Measurements from ENCODE around the gene DLX6. TPM values are rescaled to one million over a fixed set of nuclear protein-coding genes. Genes with fewer than 3 reads are reported as not detected.

The DLX6 gene
- total RNA-seq: not detected

DNA sequence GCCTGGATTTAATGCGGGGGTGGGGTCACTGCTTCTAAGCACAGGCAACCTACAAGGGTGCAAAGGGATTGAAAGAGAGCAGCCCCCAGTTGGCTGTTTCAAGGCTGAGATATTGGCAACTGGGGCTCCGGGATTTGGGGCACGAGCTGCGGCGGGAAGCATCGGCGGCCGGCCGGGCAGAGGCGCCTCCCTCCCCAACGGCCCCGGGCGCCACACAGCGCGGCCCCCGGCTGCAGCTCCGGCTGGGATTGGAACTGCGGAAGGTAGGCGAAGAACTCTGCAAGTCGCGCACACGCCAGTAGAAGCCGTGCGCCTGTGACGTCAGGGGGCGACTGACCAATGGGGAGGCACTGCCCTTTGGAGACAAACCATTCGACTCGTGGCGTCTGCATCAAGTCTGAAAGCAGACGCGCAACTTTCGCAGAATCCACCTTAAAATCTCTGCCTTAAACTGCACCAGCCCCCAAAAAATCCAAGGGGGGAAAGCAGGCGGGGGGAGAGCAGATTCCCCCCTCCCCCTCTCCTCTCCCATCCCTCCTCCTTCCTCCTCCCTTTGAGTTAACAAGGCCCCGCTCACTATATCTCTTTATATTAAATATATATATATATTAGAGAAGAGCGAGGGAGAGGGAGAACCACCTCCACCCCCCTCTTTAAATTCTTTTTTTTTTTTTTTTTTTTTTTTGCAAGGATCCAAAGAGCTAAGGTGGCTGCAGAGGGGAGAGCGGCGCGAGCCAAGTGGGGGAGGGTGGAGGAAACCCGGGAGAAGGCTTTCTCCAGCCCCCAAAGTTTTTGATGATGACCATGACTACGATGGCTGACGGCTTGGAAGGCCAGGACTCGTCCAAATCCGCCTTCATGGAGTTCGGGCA lies at the start of gene DLX6:
TSS of gene DLX6 (plus strand) at position 371 of the 872 bp plus-strand sequence. CDS start at position 796, 425 bp downstream.
- H3K4me1 Mint-ChIP-seq (ENCODE audit: low read depth): peaks cover 20% of the 10 kb centered on the region
- DNase-seq: peak; percentile 65
- H3K27ac Mint-ChIP-seq: no peak within 1 kb of the TSS
- H3K36me3 Mint-ChIP-seq: peaks cover 3% of the 10 kb centered on the region
- CTCF ChIA-PET: interaction anchor here (1.1 to 2.9 kb wide), 2 partner anchors 17 to 22 kb away, joined by 4 to 11 read pairs; no protein-coding TSS in a partner anchor
- intact Hi-C loops (cut with micrococcal nuclease): loop anchor here (1.0 to 2.0 kb wide), 2 partner anchors 11 to 21 kb away; no protein-coding TSS in a partner anchor
- H3K27me3 Mint-ChIP-seq: peaks cover 84% of the 10 kb centered on the region
- POLR2A ChIA-PET: no interaction called here
- no peaks in the 10 kb centered on the region for H3K9me3 Mint-ChIP-seq
- H3K4me3 Mint-ChIP-seq: peak within 1 kb of the TSS; percentile 68

DNA sequence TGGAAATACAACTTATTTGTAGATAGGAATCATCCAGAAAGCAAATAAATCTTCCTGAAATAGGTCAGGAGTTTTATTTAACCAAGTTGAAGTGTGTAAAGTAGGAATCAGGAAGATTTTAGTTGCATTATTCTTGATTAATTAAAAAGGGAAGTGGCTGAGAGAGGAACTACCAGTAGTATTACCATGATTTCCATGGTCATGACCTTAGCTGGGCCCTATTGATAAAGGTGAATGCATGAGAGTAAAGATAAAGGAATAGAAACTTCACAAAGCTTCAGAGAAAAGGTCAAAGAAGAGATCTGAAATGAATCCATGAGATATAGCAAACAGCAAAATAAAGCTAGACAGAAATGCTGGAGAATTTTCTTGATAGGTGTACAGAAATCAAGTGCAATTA lies 46.2 kb upstream of the DLX6 start:
- ChIA-PET CTCF (no interaction called here), POLR2A (no interaction called here)
- peaks cover 14% of the 10 kb centered on the region for H3K27me3 Mint-ChIP-seq
- no peaks in the 10 kb centered on the region for H3K9me3 Mint-ChIP-seq
- intact Hi-C loops (cut with micrococcal nuclease): no loop called here
- H3K36me3 Mint-ChIP-seq: no peaks in the 10 kb centered on the region
- no peaks in the 10 kb centered on the region for H3K4me1 Mint-ChIP-seq (ENCODE audit: low read depth)
- H3K4me3 Mint-ChIP-seq: no peak overlapping the region
- H3K27ac Mint-ChIP-seq: no peak overlapping the region
- no peak for DNase-seq

GRCh38 chr7:96962221-96962885 lies 43.0 kb upstream of the DLX6 start:
- peaks cover 23% of the 10 kb centered on the region for H3K27me3 Mint-ChIP-seq
- H3K36me3 Mint-ChIP-seq: no peaks in the 10 kb centered on the region
- intact Hi-C loops (cut with micrococcal nuclease): no loop called here
- ChIA-PET CTCF (interaction anchor here (1.5 kb wide), 1 partner anchor 65 kb away, joined by 4 read pairs; no protein-coding TSS in a partner anchor), POLR2A (no interaction called here)
- DNase-seq: no peak
- no peaks in the 10 kb centered on the region for H3K9me3 Mint-ChIP-seq
- no peak overlapping the region for H3K27ac Mint-ChIP-seq
- no peak overlapping the region for H3K4me3 Mint-ChIP-seq
- H3K4me1 Mint-ChIP-seq (ENCODE audit: low read depth): no peaks in the 10 kb centered on the region

- ChIA-PET CTCF (no interaction called here), POLR2A (no interaction called here)
- intact Hi-C loops (cut with micrococcal nuclease): no loop called here
- H3K4me1 Mint-ChIP-seq (ENCODE audit: low read depth): no peaks in the 10 kb centered on the region
- no peak overlapping the region for H3K4me3 Mint-ChIP-seq
- no peaks in the 10 kb centered on the region for H3K9me3 Mint-ChIP-seq
- no peak for DNase-seq
- H3K27me3 Mint-ChIP-seq: peaks cover 31% of the 10 kb centered on the region
- no peaks in the 10 kb centered on the region for H3K36me3 Mint-ChIP-seq
- H3K27ac Mint-ChIP-seq: no peak overlapping the region
Measured at GRCh38 chr7:96968981-96969380, 36.4 kb upstream of the DLX6 start.

- no peak overlapping the region for H3K4me3 Mint-ChIP-seq
- H3K9me3 Mint-ChIP-seq: no peaks in the 10 kb centered on the region
- H3K4me1 Mint-ChIP-seq (ENCODE audit: low read depth): no peaks in the 10 kb centered on the region
- peaks cover 25% of the 10 kb centered on the region for H3K27me3 Mint-ChIP-seq
- intact Hi-C loops (cut with micrococcal nuclease): no loop called here
- H3K27ac Mint-ChIP-seq: no peak overlapping the region
- POLR2A ChIA-PET: no interaction called here
- DNase-seq: no peak
- H3K36me3 Mint-ChIP-seq: no peaks in the 10 kb centered on the region
- CTCF ChIA-PET: no interaction called here
Measured at GRCh38 chr7:96970739-96971138, 34.6 kb upstream of the DLX6 start.

DNA sequence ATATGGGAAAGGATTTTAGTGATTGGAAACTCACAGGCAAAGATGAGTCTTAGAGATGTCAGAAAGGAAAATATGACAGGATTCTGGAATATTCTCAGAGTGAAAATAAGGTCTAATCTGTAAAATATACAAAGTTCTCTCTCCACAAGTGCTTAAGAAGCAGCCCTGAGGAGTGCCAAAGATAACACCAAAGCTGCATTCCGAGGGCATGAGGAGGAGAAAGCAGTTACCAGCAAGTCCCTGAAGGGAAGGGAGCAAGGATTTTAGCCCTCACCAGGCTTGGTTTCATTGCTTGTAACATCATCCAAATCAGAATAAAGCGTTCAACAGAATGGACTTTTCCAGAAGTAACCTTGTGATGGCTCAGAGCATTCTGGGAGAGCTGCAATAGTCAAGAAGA lies 31.4 kb upstream of the DLX6 start:
- H3K27ac Mint-ChIP-seq: no peak overlapping the region
- no peak for DNase-seq
- H3K27me3 Mint-ChIP-seq: peaks cover 23% of the 10 kb centered on the region
- H3K4me1 Mint-ChIP-seq (ENCODE audit: low read depth): no peaks in the 10 kb centered on the region
- CTCF ChIA-PET: no interaction called here
- no peak overlapping the region for H3K4me3 Mint-ChIP-seq
- POLR2A ChIA-PET: no interaction called here
- H3K36me3 Mint-ChIP-seq: no peaks in the 10 kb centered on the region
- intact Hi-C loops (cut with micrococcal nuclease): no loop called here
- H3K9me3 Mint-ChIP-seq: no peaks in the 10 kb centered on the region

DNA sequence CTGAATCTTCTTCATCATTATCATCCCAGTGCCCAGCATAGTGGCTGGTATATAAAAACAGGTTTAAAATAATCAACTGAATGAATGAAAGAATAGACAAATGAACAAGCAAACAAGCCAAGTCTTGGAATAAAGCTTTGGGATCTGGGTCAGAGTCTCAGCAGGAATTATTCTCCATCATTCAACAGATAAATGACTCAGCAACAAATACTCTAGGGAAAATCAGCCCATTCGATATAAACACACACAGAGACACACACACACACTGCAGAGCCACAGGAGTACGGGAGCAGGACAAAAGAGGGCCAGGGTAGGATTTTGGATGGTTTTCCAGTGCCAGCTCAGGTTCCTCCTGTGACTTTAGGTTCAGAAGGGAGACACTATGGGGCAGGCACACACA lies 29.2 kb upstream of the DLX6 start:
- no peak overlapping the region for H3K27ac Mint-ChIP-seq
- no peak for DNase-seq

DNA sequence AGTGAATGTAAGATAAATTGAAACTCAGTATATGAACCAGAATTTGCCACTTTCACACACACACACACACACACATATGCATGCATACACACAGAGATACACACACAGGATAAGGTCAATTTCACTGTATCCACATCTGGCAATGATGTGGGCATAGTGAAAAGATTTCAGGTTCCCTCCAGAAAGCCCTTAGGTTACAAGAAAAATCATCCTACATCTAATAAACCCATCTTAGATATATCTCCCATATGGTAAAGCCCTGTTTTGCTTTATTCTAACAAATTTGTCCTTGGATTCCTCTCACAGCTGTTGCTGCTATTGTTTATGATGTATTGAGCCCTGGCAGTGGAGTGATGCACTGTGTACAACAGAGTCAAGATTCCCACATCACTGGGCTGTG lies 27.9 kb upstream of the DLX6 start:
- ChIA-PET POLR2A (no interaction called here), CTCF (no interaction called here)
- intact Hi-C loops (cut with micrococcal nuclease): no loop called here
- H3K27me3 Mint-ChIP-seq: peaks cover 15% of the 10 kb centered on the region
- no peaks in the 10 kb centered on the region for H3K4me1 Mint-ChIP-seq (ENCODE audit: low read depth)
- no peaks in the 10 kb centered on the region for H3K9me3 Mint-ChIP-seq
- DNase-seq: no peak
- no peaks in the 10 kb centered on the region for H3K36me3 Mint-ChIP-seq
- H3K4me3 Mint-ChIP-seq: no peak overlapping the region
- H3K27ac Mint-ChIP-seq: no peak overlapping the region

More for the DNA sequence above, 29.2 kb upstream of the DLX6 start:
- no peak overlapping the region for H3K4me3 Mint-ChIP-seq
- ChIA-PET CTCF (no interaction called here), POLR2A (no interaction called here)
- no peaks in the 10 kb centered on the region for H3K36me3 Mint-ChIP-seq
- intact Hi-C loops (cut with micrococcal nuclease): no loop called here
- H3K9me3 Mint-ChIP-seq: no peaks in the 10 kb centered on the region
- H3K27me3 Mint-ChIP-seq: peaks cover 15% of the 10 kb centered on the region
- no peaks in the 10 kb centered on the region for H3K4me1 Mint-ChIP-seq (ENCODE audit: low read depth)

GRCh38 chr7:96979551-96980276 lies 25.6 kb upstream of the DLX6 start:
- ChIA-PET POLR2A (no interaction called here), CTCF (no interaction called here)
- Mint-ChIP-seq H3K4me3 (no peak overlapping the region), H3K27ac (no peak overlapping the region), H3K36me3 (no peaks in the 10 kb centered on the region), H3K27me3 (peaks cover 22% of the 10 kb centered on the region), H3K9me3 (no peaks in the 10 kb centered on the region), H3K4me1 (ENCODE audit: low read depth) (no peaks in the 10 kb centered on the region)
- no peak for DNase-seq
- intact Hi-C loops (cut with micrococcal nuclease): no loop called here

- CTCF ChIA-PET: no interaction called here
- H3K4me1 Mint-ChIP-seq (ENCODE audit: low read depth): no peaks in the 10 kb centered on the region
- no peak overlapping the region for H3K4me3 Mint-ChIP-seq
- H3K27ac Mint-ChIP-seq: no peak overlapping the region
- intact Hi-C loops (cut with micrococcal nuclease): no loop called here
- no peaks in the 10 kb centered on the region for H3K9me3 Mint-ChIP-seq
- H3K36me3 Mint-ChIP-seq: no peaks in the 10 kb centered on the region
- DNase-seq: no peak
- H3K27me3 Mint-ChIP-seq: peaks cover 28% of the 10 kb centered on the region
- POLR2A ChIA-PET: no interaction called here
Measured at GRCh38 chr7:96982586-96982985, 22.8 kb upstream of the DLX6 start.

GRCh38 chr7:96985992-96986391 lies 19.4 kb upstream of the DLX6 start:
- Mint-ChIP-seq H3K36me3 (no peaks in the 10 kb centered on the region), H3K27ac (no peak overlapping the region), H3K4me3 (no peak overlapping the region), H3K9me3 (no peaks in the 10 kb centered on the region), H3K27me3 (peaks cover 51% of the 10 kb centered on the region), H3K4me1 (ENCODE audit: low read depth) (no peaks in the 10 kb centered on the region)
- ChIA-PET POLR2A (no interaction called here), CTCF (no interaction called here)
- no peak for DNase-seq
- intact Hi-C loops (cut with micrococcal nuclease): no loop called here

DNA sequence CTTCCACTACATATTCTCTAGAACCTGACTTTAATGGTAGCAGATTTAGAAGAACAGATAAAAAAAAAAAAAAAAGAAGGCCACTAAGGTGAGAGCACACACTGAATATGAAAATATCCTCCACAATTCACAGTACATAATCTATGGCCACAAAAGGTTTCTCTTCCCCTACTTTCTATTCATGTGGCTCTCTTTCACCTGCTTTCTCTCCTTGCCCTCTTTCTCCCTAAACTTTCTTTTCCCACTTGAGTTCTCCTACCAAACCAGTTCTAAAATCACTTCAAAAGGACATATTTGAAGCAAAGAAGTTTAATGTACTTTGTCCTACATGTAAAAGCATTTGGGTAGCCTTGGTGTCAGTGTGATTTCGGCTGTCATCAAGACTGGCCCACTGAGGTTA lies 18.5 kb upstream of the DLX6 start:
- H3K36me3 Mint-ChIP-seq: no peaks in the 10 kb centered on the region
- no peak overlapping the region for H3K4me3 Mint-ChIP-seq
- CTCF ChIA-PET: no interaction called here
- H3K9me3 Mint-ChIP-seq: no peaks in the 10 kb centered on the region
- intact Hi-C loops (cut with micrococcal nuclease): no loop called here
- POLR2A ChIA-PET: no interaction called here
- H3K27ac Mint-ChIP-seq: no peak overlapping the region
- H3K27me3 Mint-ChIP-seq: peaks cover 52% of the 10 kb centered on the region
- no peaks in the 10 kb centered on the region for H3K4me1 Mint-ChIP-seq (ENCODE audit: low read depth)
- DNase-seq: no peak
